Esophagus squamous epithelium (tissue), 5 donors: ENCODE results near the gene SLC28A1. TPM values are rescaled to one million over a fixed set of nuclear protein-coding genes. Genes with fewer than 3 reads are reported as not detected.
"Not testable (repeated sequence)": the region's sequence is repeated elsewhere in the genome, so short reads cannot be mapped to it uniquely, and the experiment has no call there.

ENCODE experiments used
- DNase-seq: peaks from one replicate; lab custom pipeline; 2025; lab: John Stamatoyannopoulos, UW
- H3K27ac ChIP-seq, 4 donors: fragments of 200-600 bp; sonication (generic); one replicate each; pipeline ENCODE4 v1.5.1; 2016 to 2019; ENCODE audit warnings: mild to moderate bottlenecking in 1 of 4
- H3K27me3 ChIP-seq, 4 donors: fragments of 200-600 bp; sonication (generic); 1 replicate in 3 of 4; 2 replicates in 1 of 4; pipeline versions ENCODE4 v1.5.1 to v1.6.0; 2017 to 2021; ENCODE audit warnings: antibody characterized with exemption in 1 of 4
- H3K36me3 ChIP-seq, 3 donors: fragments of 200-600 bp; sonication (generic); one replicate each; pipeline ENCODE4 v1.5.1; 2016 to 2019
- H3K4me1 ChIP-seq, 3 donors: fragments of 200-600 bp; sonication (generic); one replicate each; pipeline ENCODE4 v1.5.1; 2017 to 2019
- H3K4me3 ChIP-seq, 4 donors: fragments of 200-600 bp; sonication (generic); 1 replicate in 3 of 4; 2 replicates in 1 of 4; pipeline ENCODE4 v1.5.1; 2016 to 2019; ENCODE audit warnings: mild to moderate bottlenecking in 2 of 4, moderate library complexity in 1 of 4
- H3K9me3 ChIP-seq, 3 donors: fragments of 200-600 bp; sonication (generic); one replicate each; pipeline ENCODE4 v1.5.1; 2016 to 2019
- CTCF ChIP-seq, 6 experiments: fragments of 450-650 bp in 4 of 6; fragments of 200-600 bp in 2 of 6; sonication (generic) in 2 of 6; IDR thresholded peaks; one replicate each; pipeline ENCODE4 v1.5.1; 2016 to 2019; ENCODE audit warnings: antibody characterized with exemption in 6 of 6, mild to moderate bottlenecking in 4 of 6, moderate library complexity in 4 of 6
- POLR2A ChIP-seq, 4 donors: fragments of 450-650 bp; IDR thresholded peaks; one replicate each; pipeline ENCODE4 v1.6.1; 2017; ENCODE audit warnings: antibody characterized with exemption in 4 of 4, mild to moderate bottlenecking in 4 of 4, moderate library complexity in 3 of 4
- WGBS, 2 donors: methylation state at CpG; one replicate each; pipeline ENCODE4 v1.1.5; 2018; 5-methylcytosine and 5-hydroxymethylcytosine counted together
- intact Hi-C: fragments of 100-400 bp; cut with DNase I; formaldehyde crosslinking; loops from one replicate; pipeline ENCODE4 v1.15.0; 2022
- total RNA-seq, 4 donors: library from RNA; depleted of rRNA; stranded (reverse); fragments of >200 nt; gene quantifications; one replicate each; pipeline ENCODE4 v1.1.0, GENCODE V29; 2016
- donor health status: DM: yes; HTN: yes; CAD: no.

SLC28A1 gene
- total RNA-seq, 4 donors from 2014 or later, result not detected

- Histone ChIP-seq H3K27me3 (no peaks in the 10 kb centered on the region), H3K4me3 (no peak overlapping the region), H3K27ac (no peak overlapping the region), H3K36me3 (no peaks in the 10 kb centered on the region), H3K9me3 (no peaks in the 10 kb centered on the region), H3K4me1 (peaks cover 10 to 19% (median 11%) of the 10 kb centered on the region in 3 donors)
- DNase-seq, result no peak
- no peak for TF ChIP-seq POLR2A (IDR thresholded peaks at IDR 0.05)
- no peak for TF ChIP-seq CTCF (IDR thresholded peaks at IDR 0.05)
- WGBS, 2 donors, result 88 to 93% methylated on average over 2 of the region's 2 CpGs
- intact Hi-C loops, result no loop called here
These were observed 34.7 kb downstream of the SLC28A1 start for GRCh38 chr15:84919106-84919667.

- intact Hi-C loops, result no loop called here
- no peak overlapping the region for H3K4me3 ChIP-seq
- DNase-seq, result no peak
- H3K27me3 ChIP-seq, result no peaks in the 10 kb centered on the region
- TF ChIP-seq POLR2A (IDR thresholded peaks at IDR 0.05) (no peak), CTCF (IDR thresholded peaks at IDR 0.05) (no peak)
- H3K36me3 ChIP-seq, result no peaks in the 10 kb centered on the region
- no peak overlapping the region for H3K27ac ChIP-seq
- WGBS, 2 donors, result 76 to 86% methylated on average over 2 of the region's 2 CpGs
- H3K4me1 ChIP-seq, result peaks cover 0 to 16% (median 0%) of the 10 kb centered on the region in 3 donors
- no peaks in the 10 kb centered on the region for H3K9me3 ChIP-seq
These were observed 36.7 kb downstream of the SLC28A1 start for GRCh38 chr15:84921121-84921520.

- H3K9me3 ChIP-seq, result no peaks in the 10 kb centered on the region
- intact Hi-C loops, result no loop called here
- TF ChIP-seq POLR2A (IDR thresholded peaks at IDR 0.05) (no peak), CTCF (IDR thresholded peaks at IDR 0.05) (no peak)
- WGBS, 2 donors, result 90 to 94% methylated on average over 13 of the region's 13 CpGs
- H3K4me3 ChIP-seq, result no peak overlapping the region
- no peak for DNase-seq
- H3K36me3 ChIP-seq, result no peaks in the 10 kb centered on the region
- no peak overlapping the region for H3K27ac ChIP-seq
- H3K4me1 ChIP-seq, result peaks cover 0 to 17% (median 0%) of the 10 kb centered on the region in 3 donors
- no peaks in the 10 kb centered on the region for H3K27me3 ChIP-seq
These were observed 38.1 kb downstream of the SLC28A1 start for GRCh38 chr15:84922530-84922929.

- peaks cover 6 to 24% (median 6%) of the 10 kb centered on the region in 3 donors for H3K4me1 ChIP-seq
- no peaks in the 10 kb centered on the region for H3K9me3 ChIP-seq
- TF ChIP-seq CTCF (IDR thresholded peaks at IDR 0.05) (no peak), POLR2A (IDR thresholded peaks at IDR 0.05) (no peak)
- intact Hi-C loops, result no loop called here
- WGBS, 2 donors, result 63 to 79% methylated on average over 4 of the region's 4 CpGs
- H3K4me3 ChIP-seq, result no peak overlapping the region
- no peaks in the 10 kb centered on the region for H3K36me3 ChIP-seq
- no peak for DNase-seq
- H3K27ac ChIP-seq, result no peak overlapping the region
- H3K27me3 ChIP-seq, result no peaks in the 10 kb centered on the region
These were observed 39.7 kb downstream of the SLC28A1 start for GRCh38 chr15:84924077-84924731.

- H3K27me3 ChIP-seq, H3K27ac ChIP-seq, H3K9me3 ChIP-seq, H3K4me3 ChIP-seq, intact Hi-C loops, H3K36me3 ChIP-seq, DNase-seq: not testable (repeated sequence)
- peaks cover 6 to 31% (median 6%) of the 10 kb centered on the region in 3 donors for H3K4me1 ChIP-seq
- 57 to 64% methylated on average over 14 to 17 of the region's 17 CpGs for WGBS, 2 donors
These were observed 40.5 kb downstream of the SLC28A1 start for GRCh38 chr15:84924821-84925569.
